Measurements from ENCODE around the gene FBXO21.
"Not testable (repeated sequence)": the region's sequence is repeated elsewhere in the genome, so short reads cannot be mapped to it uniquely, and the experiment has no call there.

Gene FBXO21

DNA sequence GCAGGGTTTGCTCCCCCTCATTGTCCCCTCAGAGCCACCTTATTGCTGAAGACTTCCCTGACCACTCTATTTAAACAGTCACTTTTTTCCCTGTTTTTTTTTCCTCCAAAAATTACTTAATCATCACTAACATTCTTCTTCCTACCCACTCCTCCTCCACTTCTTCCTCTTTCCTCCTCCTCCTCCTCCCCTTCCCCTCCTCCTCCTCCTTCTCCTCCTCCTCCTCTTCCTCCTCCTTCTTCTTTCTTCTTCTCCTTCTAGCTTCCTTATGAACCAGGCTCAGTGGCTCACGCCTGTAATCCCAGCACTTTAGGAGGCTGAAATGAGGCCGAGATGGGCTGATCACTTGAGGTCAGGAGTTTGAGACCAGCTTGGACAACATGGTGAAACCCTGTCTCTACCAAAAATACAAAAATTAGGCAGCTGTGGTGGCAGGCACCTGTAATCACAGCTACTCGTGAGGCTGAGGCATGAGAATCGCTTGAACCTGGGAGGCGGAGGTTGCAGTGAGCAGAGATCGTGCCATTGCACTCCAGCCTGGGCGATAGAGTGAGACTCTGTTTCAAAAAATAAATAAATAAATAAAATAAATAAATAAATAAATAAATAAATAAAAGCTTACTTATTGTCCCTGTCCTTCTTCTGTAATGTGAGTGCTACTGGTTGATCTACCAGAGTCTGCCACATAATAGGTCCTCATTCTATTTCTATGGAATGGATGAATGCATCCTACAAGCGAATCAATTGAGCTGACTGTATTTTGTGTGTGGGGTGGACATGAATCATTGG is 9.9 kb upstream of the FBXO21 start:
- not testable (repeated sequence) for DNase-seq

DNA sequence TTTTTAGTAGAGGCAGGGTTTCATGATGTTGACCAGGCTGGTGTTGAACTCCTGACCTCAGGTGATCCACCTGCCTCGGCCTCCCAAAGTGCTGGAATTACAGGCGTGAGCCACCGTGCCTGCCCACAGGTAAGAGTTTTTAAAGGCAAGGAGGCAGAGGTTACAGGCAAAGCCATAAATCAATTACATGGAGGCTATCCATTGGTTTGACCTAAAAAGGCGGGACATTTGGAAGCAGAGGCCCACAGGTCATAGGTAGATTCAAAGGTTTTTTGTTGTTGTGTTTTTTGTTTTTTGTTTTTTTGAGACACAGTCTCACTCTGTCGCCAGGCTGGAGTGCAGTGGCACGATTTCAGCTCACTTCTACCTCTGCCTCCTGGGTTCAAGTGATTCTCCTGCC is 6.1 kb upstream of the FBXO21 start:
- not testable (repeated sequence) for DNase-seq

DNA sequence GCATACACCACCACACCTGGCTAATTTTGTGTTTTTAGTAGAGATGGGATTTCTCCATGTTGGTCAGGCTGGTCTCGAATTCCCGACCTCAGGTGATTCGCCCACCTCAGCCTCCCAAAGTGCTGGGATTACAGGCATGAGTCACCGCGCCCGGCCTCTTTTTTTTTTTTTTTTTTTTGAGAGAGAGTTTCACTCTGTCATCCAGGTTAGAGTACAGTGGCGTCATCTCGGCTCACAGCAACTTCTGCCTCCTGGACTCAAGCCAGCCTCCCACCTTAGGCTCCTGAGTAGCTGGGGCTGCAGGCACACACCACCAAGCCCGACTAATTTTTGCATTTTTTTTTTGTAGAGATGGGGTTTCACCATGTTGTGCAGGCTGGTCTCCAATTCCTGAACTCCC is 4.8 kb upstream of the FBXO21 start:
- not testable (repeated sequence) for DNase-seq

DNA sequence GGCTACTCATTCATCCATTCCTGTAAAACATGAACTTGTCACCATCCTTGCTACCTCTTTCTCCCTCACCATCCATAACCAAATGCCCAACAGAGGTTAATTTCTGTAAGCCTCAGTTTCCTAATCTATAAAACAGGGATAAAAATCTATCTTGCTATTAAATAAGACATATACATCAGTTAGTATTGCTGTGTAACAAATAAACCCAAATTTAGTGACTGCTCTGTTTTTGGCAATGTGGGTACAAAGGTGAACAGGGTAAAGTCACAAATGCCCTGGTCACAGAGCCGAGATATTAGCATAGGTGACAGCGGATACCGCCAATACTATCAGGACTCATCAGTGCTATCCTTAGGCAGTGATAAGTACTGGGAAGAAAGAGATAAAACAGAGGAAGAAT is 3.6 kb upstream of the FBXO21 start:
- no peak for DNase-seq

DNA sequence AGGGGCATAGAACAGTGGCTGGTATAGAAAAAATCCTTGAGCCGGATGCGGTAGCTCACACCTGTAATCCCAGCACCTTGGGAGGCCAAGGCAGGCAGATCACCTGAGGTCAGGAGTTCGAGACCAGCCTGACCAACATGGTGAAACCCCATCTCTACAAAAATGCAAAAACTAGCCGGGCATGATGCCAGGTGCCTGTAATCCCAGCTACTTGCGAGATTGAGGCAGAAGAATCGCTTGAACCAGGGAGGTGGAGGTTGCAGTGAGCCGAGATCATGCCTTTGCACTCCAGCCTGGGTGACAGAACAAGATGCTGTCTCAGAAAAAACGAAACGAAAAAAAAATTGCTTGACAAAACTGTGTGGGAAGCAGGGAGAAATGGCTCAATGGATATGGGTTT is 2.3 kb upstream of the FBXO21 start:
- not testable (repeated sequence) for DNase-seq

DNA sequence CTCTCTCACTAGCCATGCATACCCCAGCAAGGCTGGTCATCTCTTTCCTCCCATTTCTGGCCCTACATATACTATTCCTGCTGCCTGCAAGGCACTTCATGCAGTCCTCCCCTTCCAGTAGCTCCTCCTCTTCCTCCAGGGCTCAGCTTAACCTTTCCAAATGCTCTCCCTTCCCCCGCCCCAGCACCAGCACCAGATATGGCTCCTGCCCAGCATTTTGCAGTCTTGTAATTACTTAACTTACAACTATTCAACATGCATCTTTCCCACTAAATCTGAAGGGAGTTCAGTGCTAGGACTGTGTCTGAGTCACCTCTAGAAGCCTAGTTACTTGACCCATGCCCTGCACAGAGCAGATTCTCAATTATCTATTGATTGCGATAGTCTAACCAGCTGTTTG is 1.8 kb upstream of the FBXO21 start:
- DNase-seq, result no peak

DNA sequence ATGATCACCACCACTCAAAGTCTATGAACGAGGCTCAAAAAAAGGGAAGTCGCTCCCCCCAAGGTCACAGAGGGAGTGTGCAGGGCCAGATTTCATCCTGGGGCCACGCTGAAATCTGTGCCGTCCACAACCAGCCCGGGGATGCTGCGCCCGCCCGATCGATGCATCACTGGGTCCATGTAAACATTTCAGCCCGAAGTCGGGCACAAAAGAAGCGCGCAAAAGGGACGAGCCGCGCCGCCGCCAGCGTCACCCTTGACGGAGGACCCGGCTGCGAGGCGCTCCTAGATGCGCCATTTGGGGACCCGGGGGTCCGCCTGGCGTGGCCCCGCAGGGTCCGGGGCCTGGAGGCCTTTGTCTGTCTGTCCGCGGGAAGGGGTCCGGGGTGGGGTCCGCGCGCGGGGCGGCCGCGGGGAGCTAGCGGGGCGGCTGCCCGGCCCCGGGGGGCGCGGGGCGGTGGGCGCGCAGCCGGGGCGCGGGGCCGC is 503 bp downstream of the FBXO21 start:
- DNase-seq, result no peak

DNA sequence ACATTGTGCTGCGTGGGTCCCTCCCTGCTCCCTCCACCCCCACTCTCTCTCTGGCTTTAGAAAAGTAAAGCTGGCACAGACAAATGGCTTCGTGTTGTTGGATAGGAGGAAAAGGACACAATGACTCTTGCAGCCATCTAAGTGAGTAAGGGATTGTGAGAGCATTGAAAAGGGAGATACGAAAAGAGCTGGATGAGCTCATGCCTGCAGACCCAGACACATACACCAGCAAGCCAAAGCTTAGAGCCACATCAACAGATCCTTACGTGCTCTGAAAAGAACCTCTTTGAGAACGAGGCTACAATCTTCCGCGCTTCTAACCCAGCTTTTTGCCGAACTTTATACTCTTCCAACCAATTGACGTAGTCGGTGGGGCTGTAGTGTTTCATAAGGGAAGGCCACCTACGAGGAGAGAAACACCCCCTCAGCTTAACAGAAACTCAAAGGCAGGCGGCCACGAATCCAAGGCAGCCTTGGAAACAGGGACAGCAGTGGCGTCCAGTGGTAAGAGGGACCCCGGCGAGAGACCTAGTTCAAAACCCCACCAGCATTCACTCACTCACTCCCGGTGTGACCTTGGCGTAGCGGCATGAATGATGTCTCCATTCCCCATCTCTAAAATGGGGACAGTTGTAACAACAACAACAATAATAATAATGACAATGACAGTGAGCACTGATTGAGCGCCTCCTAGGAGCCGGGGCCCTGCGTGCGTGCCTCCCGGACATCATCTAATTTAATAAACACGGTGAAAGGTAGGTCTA is 1.1 kb downstream of the FBXO21 start:
- no peak for DNase-seq

DNA sequence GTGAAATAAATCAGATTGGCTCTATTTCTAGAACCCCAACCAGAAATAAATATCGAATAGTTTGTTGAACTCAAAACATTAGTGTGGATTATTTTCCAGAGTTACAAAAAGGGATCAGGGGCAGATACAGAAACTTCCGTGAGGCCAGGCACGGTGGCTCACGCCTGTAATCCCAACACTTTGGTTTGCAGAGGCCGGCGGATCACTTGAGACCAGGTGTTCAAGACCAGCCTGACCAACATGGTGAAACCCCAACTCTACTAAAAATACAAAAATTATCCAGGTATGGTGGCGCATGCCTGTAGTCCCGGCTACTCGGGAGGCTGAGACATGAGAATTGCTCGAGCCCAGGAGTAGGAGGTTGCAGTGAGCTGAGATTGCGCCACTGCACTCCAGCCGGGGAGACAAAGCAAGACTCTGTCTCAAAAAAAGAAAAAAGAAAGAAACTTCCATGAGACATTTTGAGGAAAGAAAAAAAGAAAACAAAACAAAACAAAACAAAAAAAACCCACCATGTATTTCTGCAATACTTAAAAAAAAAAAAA is 2.1 kb downstream of the FBXO21 start:
- no peak for DNase-seq

DNA sequence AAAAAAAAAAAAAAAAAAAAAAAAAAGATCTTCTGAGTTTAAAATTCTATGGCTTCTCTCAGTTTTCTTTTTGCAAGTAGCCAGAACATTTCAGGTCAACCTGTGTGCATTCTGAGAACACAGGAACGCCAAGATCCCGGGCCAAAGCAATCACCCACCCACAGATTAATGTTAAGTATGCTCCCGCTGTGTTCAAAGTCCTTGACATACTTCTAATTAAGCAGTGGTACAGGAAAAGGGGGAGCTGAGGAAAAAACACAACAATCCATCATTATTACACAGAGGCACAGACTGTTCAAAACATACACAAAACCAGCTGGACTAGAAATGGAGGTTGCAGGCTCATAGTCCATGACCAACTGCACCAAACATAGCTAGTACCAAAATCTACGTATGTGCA is 2.8 kb downstream of the FBXO21 start:
- DNase-seq, result peak; percentile 18

DNA sequence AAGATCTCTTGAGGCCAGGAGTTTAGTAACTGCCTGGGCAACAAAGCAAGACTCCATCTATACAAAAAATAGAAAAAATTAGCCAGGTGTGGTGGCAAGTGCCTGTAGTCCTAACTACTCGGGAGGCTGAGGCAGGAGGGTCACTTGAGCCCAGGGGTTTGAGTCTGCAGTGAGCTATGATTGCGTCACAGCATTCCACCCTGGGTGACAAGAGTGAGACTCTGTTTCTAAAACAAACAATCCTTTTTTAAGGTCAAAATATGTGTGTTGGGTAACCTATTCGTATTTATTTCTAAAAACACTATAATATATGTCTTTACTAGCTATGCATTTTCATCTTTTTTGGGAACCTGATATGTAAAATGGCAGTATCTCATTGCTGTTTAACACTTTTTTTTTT is 7.4 kb downstream of the FBXO21 start:
- no peak for DNase-seq

DNA sequence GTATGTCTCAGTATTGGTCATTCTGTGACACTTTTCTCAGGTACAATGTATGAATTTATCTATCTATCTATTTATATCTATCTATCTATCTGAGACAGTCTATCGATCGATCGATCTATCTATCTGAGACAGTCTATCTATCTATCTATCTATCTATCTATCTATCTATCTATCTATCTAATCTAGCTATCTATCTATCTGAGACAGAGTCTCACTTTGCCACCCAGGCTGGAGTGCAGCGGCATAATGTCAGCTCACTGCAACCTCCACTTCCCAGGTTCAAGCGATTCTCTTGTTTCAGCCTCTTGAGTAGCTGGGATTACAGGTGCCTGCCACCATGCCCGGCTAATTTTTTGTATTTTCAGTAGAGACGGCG is 8.8 kb downstream of the FBXO21 start:
- DNase-seq, result not testable (repeated sequence)

DNA sequence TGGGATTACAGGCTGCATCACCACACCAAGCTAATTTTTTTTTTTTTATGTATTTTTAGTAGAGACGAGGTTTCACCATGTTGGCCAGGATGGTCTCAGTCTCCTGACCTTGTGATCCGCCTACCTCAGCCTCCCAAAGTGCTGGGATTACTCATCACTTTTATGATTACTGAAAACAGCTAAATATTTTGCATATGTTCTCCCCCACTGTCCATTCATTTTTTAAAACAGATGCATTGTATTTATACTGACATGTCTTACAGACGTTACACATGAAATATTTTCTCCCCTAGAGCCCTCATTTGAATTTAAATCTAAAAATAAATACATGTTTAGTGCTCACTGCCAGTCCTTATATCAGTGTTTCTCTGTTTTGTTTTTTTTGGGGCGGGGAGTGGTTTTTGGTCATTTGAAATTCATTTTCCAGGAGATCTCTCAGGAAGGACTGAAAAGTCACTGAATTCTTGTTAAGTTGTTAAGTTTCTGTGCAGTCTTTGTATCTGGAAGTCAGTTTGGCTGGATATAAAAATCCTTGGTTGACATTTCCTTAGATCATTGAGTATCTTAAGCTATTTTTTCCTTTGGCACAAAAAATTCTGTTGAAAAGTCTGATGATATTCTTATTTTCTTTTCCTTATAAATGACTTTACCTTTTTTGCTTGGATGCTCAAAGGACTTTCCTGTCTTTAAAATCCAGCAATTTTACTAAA is 9.4 kb downstream of the FBXO21 start:
- DNase-seq, result no peak

DNA sequence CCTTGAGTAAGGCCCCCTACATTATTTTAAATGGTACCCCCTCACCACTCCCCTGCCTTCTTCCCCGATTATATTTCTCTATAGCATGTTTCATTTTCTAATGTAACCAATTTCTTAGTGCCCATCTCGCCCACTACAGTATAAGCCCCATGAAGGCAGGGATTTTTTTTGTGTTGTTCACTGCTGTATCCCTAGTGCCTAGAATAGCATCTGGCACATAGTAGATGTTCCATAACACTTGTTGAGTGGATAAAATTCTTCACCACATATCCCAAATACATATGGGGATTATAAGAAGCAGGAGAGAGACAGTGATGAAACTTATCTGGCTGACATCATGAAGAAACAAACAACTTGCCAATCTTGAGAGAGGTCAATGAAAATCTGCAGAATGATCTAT is 11.5 kb downstream of the FBXO21 start:
- DNase-seq, result no peak

DNA sequence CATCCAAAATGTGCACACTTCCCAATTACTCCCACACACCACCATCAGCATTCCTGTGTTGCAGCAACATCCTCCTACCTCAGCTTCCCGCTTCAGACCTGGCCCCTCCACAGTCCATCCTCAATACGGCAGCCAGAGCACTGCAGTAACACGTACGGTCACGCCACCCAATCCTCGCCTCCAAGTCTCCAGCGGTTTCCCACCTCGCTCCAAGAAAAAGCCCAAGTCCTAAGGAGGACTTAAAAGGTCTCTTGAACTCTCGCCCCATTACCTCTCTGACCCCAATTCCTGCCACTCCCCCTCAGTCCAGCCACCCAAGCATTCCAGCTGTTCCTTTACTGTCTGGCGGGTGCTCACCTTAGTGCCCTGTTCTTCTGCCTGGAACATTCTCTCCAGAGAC is 12.0 kb downstream of the FBXO21 start:
- no peak for DNase-seq

DNA sequence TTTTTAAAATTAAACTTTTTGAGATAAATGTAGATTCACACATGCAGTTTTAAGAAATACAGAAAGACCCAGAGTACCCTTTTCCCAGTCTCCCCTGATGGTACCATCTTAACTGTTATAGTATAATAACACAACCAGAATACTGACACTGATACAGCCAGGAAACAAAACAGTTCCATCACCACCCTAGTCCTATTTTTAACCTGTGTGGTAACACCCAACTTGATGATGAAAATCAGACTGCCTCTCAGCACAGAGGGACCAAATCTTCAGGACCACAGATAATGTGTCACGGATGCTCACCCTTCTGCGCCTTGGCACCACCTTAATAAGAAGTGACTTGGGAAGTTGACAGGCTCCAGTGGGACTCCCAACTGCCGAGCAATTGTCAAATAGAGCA is 18.1 kb downstream of the FBXO21 start:
- no peak for DNase-seq

DNA sequence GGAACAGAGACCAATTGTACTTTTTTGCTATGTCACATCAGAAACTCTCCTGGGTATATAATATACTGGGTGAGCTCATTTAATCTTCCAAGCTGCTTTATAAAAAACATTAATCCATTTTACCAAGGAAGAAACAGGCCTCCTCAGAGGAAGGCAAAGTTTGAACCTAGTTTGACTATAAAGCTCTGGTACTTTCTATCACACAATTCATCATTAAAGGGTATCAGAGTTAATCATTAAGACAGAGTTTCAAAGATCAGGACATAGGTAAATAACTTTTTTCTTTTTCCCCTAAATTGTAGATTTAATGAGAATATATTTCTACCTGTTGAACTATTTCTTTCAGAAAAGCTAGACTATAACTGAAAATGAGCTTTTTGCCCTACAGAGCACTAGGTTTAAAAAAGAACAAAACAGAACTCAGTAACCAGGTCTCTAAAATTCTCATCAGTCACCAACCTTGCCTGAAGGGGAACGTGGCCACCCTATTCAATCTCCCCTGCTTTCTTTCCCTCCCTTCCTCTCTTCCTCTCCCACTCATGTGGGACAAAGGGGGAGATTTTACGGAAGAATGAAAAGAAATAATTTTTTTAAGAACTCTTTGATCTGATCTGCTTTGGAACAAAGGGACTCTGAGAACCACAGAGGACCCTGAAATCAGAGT is 18.6 kb downstream of the FBXO21 start:
- DNase-seq, result no peak

DNA sequence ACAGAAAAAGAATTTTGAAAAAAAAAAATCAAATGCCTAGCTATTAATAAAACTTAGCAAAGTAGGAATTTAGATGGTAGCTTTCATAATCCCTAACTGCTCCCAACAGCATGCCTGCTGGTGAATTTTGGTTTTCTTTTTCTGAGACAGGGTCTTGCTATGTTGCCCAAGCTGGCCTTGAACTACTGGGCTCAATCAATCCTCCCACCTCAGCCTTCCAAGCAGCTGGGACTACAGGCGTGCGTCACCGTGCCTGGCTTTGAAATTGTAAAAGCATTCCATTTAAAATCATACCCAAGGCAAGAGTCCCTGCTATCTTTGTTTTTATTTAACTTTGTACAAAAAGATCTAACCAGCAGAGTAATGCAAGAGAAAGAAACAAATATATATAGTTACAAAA is 20.7 kb downstream of the FBXO21 start:
- DNase-seq, result no peak

DNA sequence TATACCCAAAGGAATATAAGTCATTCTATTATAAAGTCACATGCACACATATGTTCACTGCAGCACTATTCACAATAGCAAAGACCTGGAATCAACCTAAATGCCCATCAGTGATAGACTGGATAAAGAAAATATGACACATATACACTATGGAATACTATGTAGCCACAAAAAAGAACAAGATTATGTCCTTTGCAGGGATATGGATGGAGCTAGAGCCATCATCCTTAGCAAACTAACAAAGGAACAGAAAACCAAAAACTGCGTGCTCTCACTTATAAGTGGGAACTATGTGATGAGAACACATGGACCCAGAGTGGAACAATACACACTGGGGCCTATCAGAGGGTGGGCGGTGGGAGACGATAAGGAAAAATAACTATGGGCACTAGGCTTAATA is 21.3 kb downstream of the FBXO21 start:
- DNase-seq, result no peak

DNA sequence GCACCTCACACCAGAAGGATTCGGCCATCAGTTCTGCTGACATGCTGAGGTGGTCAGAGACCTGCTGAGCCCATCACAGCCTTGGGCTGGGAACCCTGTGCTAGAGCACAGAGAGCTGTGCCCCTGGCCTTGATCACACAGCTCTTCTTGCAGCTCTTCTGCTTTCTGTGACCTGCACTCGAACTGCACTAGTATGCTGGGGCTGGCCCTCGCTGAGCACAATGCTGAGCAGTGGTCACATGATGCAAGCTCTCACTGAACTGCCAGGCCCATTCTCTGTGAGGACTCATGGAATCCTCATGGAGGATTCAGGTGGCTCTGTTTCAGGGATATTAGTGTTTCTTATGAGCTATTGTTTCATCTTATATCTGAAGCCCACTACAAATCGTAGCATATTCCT is 22.5 kb downstream of the FBXO21 start:
- DNase-seq, result no peak

DNA sequence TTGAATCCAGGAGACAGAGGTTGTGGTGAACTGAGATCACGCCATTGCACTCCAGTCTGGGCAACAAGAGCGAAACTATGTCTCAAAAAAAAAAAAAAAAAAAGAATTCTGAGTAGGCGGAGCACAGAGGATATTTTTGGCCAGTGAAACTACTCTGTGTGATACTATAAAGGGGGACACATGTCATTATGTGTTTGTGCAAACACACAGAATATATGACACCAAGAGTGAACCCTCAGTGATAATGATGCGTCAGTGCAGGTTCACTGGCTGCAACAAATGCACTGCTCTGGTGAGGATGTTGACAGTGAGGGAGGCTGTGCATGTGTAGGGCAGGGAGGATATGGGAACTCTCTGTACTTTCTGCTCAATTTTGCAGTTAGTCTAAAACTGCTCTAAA is 24.2 kb downstream of the FBXO21 start:
- DNase-seq, result no peak

DNA sequence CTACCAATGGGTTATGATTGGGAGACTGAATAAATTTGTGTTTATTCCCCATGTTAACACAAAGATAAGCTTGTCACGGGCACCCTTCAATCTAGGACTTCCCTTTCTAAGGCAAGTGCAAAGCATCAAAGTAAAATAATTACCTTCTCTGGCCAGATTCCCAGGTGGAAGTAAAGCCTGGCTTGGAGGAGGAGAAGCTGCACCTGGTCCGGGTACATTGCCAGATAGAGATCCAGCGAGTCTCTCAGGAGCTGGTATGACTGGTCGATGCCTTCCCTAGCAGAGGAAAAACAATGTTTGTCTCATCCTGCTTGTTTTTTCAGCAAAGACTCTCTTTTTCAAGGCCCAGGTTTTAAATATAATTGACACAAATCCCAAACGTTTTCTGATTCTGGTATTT is 24.9 kb downstream of the FBXO21 start:
- DNase-seq, result no peak

DNA sequence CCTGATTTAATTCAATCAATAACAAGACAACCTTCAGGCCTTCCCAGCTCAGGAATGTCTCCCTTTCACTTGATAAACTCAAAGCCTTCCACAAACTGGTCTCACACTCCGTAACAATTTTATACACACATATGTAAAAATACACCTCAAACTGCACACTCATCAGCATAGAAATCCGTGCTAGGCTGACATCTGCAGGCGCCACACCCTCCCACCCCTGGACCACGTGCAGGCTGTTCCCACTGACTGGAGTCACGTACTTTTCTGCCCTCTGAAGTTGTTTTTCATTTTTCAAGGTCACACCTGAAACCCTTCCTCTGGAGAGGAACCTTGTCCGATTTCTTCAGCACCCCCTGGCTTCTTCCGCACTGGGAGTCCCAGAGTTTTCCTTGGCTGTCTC is 27.6 kb downstream of the FBXO21 start:
- no peak for DNase-seq
